KMS-11 (cell line): ENCODE data around the gene COPZ1.

Experiments used
- H2AFZ ChIP-seq: fragments of 200-600 bp; sonication (generic); 2 replicates; pipeline ENCODE4 v1.6.1; 2016; ENCODE audit warnings: antibody characterized with exemption, mixed run types, low read depth
- H3K27ac ChIP-seq: fragments of 200-600 bp; sonication (generic); 2 replicates; pipeline ENCODE4 v1.6.1; 2016; ENCODE audit warnings: mild to moderate bottlenecking, mixed run types
- H3K27me3 ChIP-seq: fragments of 200-600 bp; sonication (generic); 2 replicates; pipeline ENCODE4 v1.6.1; 2017; ENCODE audit warnings: mild to moderate bottlenecking, low read depth, mixed run types, moderate library complexity; ENCODE audit not compliant: insufficient read depth
- H3K36me3 ChIP-seq: fragments of 200-600 bp; sonication (generic); 2 replicates; pipeline ENCODE4 v1.6.1; 2017; ENCODE audit warnings: mild to moderate bottlenecking, mixed run types; ENCODE audit not compliant: insufficient read depth
- H3K4me1 ChIP-seq: fragments of 200-600 bp; sonication (generic); 2 replicates; pipeline ENCODE4 v1.6.1; 2016; ENCODE audit warnings: mild to moderate bottlenecking, low read depth, mixed run types; ENCODE audit not compliant: poor library complexity, severe bottlenecking
- H3K4me2 ChIP-seq: fragments of 200-600 bp; sonication (generic); 2 replicates; pipeline ENCODE4 v1.7.0; 2016; ENCODE audit warnings: mild to moderate bottlenecking, mixed run types
- H3K4me3 ChIP-seq: fragments of 200-600 bp; sonication (generic); IDR thresholded peaks from 2 replicates; pipeline ENCODE4 v1.6.1; 2017; ENCODE audit warnings: low read depth, low read length, mixed read lengths; ENCODE audit not compliant: insufficient read depth
- H3K79me2 ChIP-seq: fragments of 200-600 bp; sonication (generic); 2 replicates; pipeline ENCODE4 v1.6.1; 2016; ENCODE audit warnings: low read depth, mixed run types; ENCODE audit not compliant: insufficient read depth
- H3K9ac ChIP-seq: fragments of 200-600 bp; sonication (generic); 2 replicates; pipeline ENCODE4 v1.6.1; 2016; ENCODE audit warnings: mild to moderate bottlenecking, mixed run types
- H4K20me1 ChIP-seq: fragments of 200-600 bp; sonication (generic); 2 replicates; pipeline ENCODE4 v1.6.1; 2016; ENCODE audit warnings: mild to moderate bottlenecking, mixed run types; ENCODE audit not compliant: insufficient read depth
- TF ChIP-seq, protein P1 (sequence below): fragments of 200-600 bp; sonication (generic); conservative IDR thresholded peaks from 2 replicates; pipeline ENCODE4 v1.6.1; 2017; ENCODE audit warnings: low read depth, mild to moderate bottlenecking, antibody characterized with exemption, low read length, moderate library complexity, mixed read lengths

Gene COPZ1

DNA sequence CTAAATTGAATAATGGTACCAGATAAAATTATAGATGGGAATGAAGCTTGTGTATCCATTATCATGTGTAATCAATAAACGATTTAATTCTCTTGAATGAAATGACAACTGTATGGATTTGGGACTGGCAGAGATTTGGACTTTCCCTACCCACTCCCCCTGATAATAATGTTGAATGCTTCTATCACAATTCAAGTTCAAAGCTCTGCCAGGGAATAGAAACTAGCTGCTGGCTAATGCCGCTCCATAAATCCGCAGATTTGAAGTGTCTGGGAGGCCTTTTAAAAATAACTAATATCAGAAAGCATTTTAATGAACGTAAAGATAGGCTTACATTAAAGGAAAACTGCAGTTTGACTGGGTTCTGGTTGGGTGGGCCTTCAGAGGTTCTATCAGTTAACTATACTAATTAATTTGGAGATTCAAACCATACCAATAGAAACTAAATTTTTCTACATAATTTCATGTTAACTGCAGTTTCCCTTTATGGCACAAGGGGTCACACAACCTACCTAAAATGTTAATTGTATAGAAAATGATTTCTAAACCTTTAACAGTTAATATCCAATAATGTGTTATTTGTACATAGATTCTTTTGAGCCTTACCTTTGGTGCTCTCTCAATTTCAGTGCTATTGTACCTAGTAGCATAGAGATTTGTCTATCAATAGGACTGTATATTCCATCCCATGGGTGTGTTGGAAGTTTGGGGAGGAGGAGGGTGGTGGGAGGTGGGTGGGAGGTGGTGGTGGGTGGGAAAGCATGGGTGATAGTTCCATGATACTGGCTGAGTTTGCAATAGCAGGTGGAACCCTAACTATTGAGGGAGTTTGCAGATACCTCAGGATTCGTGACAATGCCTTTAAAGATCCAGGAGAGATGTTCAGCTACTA lies 39.5 kb upstream of the COPZ1 start:
- Histone ChIP-seq H2AFZ (no peak overlapping the region), H3K27me3 (no peaks in the 10 kb centered on the region), H3K27ac (no peak overlapping the region; the same call in 1 of the 2 replicates), H3K9ac (no peak overlapping the region), H3K4me2 (peak overlapping the region; percentile 36), H3K4me1 (peaks cover 44% of the 10 kb centered on the region), H3K36me3 (peaks cover 58% of the 10 kb centered on the region), H3K79me2 (peaks cover 47% of the 10 kb centered on the region), H3K4me3 (no peak overlapping the region), H4K20me1 (peaks cover 60% of the 10 kb centered on the region)
- TF ChIP-seq, protein P1, sequence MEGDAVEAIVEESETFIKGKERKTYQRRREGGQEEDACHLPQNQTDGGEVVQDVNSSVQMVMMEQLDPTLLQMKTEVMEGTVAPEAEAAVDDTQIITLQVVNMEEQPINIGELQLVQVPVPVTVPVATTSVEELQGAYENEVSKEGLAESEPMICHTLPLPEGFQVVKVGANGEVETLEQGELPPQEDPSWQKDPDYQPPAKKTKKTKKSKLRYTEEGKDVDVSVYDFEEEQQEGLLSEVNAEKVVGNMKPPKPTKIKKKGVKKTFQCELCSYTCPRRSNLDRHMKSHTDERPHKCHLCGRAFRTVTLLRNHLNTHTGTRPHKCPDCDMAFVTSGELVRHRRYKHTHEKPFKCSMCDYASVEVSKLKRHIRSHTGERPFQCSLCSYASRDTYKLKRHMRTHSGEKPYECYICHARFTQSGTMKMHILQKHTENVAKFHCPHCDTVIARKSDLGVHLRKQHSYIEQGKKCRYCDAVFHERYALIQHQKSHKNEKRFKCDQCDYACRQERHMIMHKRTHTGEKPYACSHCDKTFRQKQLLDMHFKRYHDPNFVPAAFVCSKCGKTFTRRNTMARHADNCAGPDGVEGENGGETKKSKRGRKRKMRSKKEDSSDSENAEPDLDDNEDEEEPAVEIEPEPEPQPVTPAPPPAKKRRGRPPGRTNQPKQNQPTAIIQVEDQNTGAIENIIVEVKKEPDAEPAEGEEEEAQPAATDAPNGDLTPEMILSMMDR: peak; percentile 69; the same call in 1 of the 2 replicates

DNA sequence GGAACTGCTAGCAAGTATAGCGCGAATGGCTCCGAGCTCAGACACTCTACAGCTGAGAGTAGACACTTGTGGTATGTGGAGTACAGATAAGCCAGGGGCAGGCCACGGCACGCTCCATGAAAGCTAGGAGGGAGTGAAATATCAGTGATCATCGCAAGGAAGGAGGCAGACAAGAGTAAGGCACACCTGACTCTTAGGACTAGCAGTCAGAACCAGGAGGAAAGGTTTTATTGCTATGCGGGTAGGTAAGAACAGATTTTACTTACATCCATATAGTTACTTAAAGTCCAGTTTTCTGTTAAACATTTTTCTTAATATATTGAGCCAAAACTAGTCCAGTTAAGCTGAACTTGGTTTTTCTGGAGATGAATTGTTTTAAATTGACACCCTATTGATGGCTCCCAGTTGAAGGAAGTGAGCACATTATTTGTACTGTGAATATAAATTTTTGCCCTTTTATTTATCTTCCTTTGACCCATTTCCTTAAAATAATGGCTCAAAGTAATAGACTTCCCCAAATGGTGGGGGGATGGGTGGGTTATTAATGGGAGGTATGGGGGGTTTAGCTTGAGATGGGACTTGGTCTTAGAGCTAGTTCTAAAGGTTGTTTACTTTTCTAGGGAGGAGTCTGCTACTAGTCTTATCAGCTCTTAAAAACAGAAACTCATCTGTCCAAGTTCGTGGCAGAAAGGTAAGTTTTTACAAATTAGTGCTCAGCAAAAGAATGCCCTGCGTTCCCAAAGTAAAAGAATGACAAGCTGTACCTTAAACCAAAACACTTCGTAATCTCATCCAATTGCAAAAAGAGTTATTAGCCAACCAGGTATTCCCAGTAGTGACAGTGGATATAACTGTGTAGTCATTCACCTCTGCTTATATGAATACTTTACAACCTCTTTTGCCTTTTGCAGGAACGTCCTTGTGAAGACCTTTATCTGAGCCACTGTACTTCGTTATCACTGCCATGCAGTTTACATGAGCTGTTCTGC lies 38.6 kb upstream of the COPZ1 start:
- peaks cover 44% of the 10 kb centered on the region for H3K4me1 ChIP-seq
- TF ChIP-seq, protein P1: no peak; the same call in 1 of the 2 replicates
- no peaks in the 10 kb centered on the region for H3K27me3 ChIP-seq
- peak overlapping the region; percentile 8; the same call in 1 of the 2 replicates for H3K27ac ChIP-seq
- H3K36me3 ChIP-seq: peaks cover 52% of the 10 kb centered on the region
- peaks cover 60% of the 10 kb centered on the region for H4K20me1 ChIP-seq
- peaks cover 40% of the 10 kb centered on the region for H3K79me2 ChIP-seq
- H3K4me2 ChIP-seq: no peak overlapping the region; the same call in 1 of the 2 replicates
- H3K4me3 ChIP-seq: no peak overlapping the region
- no peak overlapping the region for H3K9ac ChIP-seq
- no peak overlapping the region for H2AFZ ChIP-seq

DNA sequence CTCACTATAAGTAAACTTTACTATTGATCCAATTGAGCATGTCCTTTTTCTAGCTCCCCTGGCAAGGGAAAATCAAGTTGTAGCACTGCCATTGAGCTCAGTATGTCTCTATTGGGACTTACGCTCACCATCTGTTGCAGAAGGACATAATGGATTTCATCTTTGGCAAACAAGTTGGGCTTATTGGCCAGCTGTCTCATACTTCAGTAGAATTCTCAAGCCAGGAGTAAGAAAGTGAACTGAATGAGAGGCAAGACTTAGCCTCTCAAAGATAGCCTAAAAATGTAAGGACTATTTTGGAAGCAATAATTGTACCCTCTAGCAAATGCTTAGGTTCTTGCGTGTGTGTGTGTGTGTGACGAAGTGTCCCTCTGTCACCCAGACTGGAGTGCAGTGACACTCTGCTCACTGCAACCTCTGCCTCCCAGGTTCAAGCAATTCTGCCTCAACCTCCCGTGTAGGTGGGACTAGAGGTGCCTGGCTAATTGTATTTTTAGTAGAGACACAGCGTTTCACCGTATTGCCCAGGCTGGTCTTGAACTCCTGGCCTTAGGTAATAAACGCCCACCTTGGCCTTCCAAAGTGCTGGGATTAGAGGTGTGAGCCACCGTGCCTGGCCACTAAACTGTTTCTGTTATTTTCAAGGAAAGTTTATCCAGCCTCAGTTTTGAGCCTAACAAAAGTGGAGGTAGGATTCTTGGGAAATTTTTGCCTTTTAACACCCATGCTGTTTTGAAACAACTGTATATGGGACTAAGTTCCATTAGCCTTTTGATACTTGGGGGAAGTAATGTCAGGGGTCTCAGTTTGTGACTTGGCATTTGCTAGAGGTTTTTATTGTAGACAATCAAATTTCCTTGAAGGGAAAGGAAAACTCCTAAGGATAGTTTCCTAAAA lies 37.4 kb upstream of the COPZ1 start:
- H3K4me3 ChIP-seq: no peak overlapping the region
- peak overlapping the region; percentile 8; the same call in 1 of the 2 replicates for H3K27ac ChIP-seq
- no peaks in the 10 kb centered on the region for H3K27me3 ChIP-seq
- no peak overlapping the region; the same call in 1 of the 2 replicates for H3K4me2 ChIP-seq
- no peak overlapping the region for H2AFZ ChIP-seq
- H3K9ac ChIP-seq: no peak overlapping the region
- peaks cover 40% of the 10 kb centered on the region for H3K36me3 ChIP-seq
- H3K79me2 ChIP-seq: peaks cover 28% of the 10 kb centered on the region
- H3K4me1 ChIP-seq: peaks cover 37% of the 10 kb centered on the region
- TF ChIP-seq, protein P1: no peak
- peaks cover 48% of the 10 kb centered on the region for H4K20me1 ChIP-seq
